K562 (cell line): ENCODE measurements around the gene DNAJB11.

ENCODE experiments used
- ARNT ChIP-seq, 2 experiments: fragments of 450-650 bp; IDR thresholded peaks; 2 replicates each; pipeline ENCODE4 v1.6.1; 2016; ENCODE audit warnings: mild to moderate bottlenecking in 1 of 2
- ATF1 ChIP-seq, 2 experiments: fragments of 450-650 bp in 1 of 2; IDR thresholded peaks; 2 replicates each; pipeline ENCODE4 v1.6.1; 2016; ENCODE audit warnings: missing compliant biosample characterization in 1 of 2, missing genetic modification characterization in 1 of 2
- BCOR ChIP-seq: fragments of 450-650 bp; IDR thresholded peaks from 2 replicates; pipeline ENCODE4 v1.6.1; 2016
- MLLT1 ChIP-seq, 2 experiments: fragments of 450-650 bp; IDR thresholded peaks; 2 replicates each; pipeline ENCODE4 v1.6.1; 2016
- POLR2AphosphoS5 ChIP-seq: IDR thresholded peaks from 2 replicates; pipeline ENCODE4 v1.6.1; 2011; ENCODE audit warnings: mild to moderate bottlenecking, low read depth, low read length, moderate library complexity; ENCODE audit not compliant: control insufficient read depth, insufficient read depth

DNA sequence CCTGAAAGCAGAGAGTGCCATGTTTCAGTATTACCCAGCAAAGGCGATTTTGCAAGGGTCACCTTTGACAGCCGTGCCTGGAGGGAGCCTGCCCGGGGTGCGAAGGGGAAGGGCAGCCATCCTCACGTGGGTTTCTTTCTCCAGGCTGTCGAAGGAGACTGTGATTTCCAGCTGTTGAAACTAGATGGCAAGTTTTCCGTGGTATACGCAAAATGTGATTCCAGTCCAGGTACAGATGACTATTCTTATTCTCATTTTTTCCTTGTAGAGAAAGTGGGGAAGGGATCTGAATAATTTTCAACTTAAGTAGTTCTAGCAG, 45.7 kb downstream of the DNAJB11 start:
- TF ChIP-seq POLR2AphosphoS5 (no peak), ARNT (IDR thresholded peaks at IDR 0.05) (no peak), ATF1 (CRISPR knock-in tag; IDR thresholded peaks at IDR 0.05) (no peak), ATF1 (tag; IDR thresholded peaks at IDR 0.05) (no peak), BCOR (no peak), MLLT1 (IDR thresholded peaks at IDR 0.05) (no peak)
